ENCODE data around the gene FBN2.

FBN2 gene

GRCh38 chr5:128436749-128437188, 101.3 kb downstream of the FBN2 start:
- Histone ChIP-seq H3K9ac (ENCODE audit: low read depth, low read length) (no peak overlapping the region), H3K27me3 (ENCODE audit: insufficient read depth, low read length, poor library complexity) (no peaks in the 10 kb centered on the region), H3K4me3 (ENCODE audit: low read depth in 1 of 2, low read length in 2 of 2) (no peak overlapping the region), H3K36me3 (ENCODE audit: insufficient read depth, low read length) (no peaks in the 10 kb centered on the region), H3K79me2 (ENCODE audit: insufficient read depth, low read length) (no peaks in the 10 kb centered on the region), H4K20me1 (ENCODE audit: insufficient read depth, low read length) (no peaks in the 10 kb centered on the region), H3K4me2 (ENCODE audit: insufficient read depth, low read length) (no peak overlapping the region), H3K4me1 (ENCODE audit: insufficient read depth, low read length) (no peaks in the 10 kb centered on the region), H3K27ac (ENCODE audit: low read length) (no peak overlapping the region), H3K9me3 (ENCODE audit: insufficient read depth, low read length, severe bottlenecking) (no peaks in the 10 kb centered on the region), H2AFZ (ENCODE audit: low read depth, low read length) (no peak overlapping the region)
- no peak for DNase-seq
- no peak for ATAC-seq (ENCODE audit: insufficient read depth, low read depth)
- TF ChIP-seq CTCF (IDR thresholded peaks at IDR 0.05; ENCODE audit: borderline replicate concordance, extremely low read depth, low read length, poor library complexity, severe bottlenecking) (no peak), EZH2 (IDR thresholded peaks at IDR 0.05; ENCODE audit: borderline replicate concordance, low read depth, low read length, severe bottlenecking) (no peak)

- Histone ChIP-seq H3K79me2 (ENCODE audit: insufficient read depth, low read length) (no peaks in the 10 kb centered on the region), H3K27me3 (ENCODE audit: insufficient read depth, low read length, poor library complexity) (no peaks in the 10 kb centered on the region), H3K27ac (ENCODE audit: low read length) (no peak overlapping the region), H3K4me2 (ENCODE audit: insufficient read depth, low read length) (no peak overlapping the region), H3K36me3 (ENCODE audit: insufficient read depth, low read length) (no peaks in the 10 kb centered on the region), H3K9me3 (ENCODE audit: insufficient read depth, low read length, severe bottlenecking) (no peaks in the 10 kb centered on the region), H3K9ac (ENCODE audit: low read depth, low read length) (no peak overlapping the region), H4K20me1 (ENCODE audit: insufficient read depth, low read length) (no peaks in the 10 kb centered on the region), H2AFZ (ENCODE audit: low read depth, low read length) (no peak overlapping the region), H3K4me3 (ENCODE audit: low read depth in 1 of 2, low read length in 2 of 2) (no peak overlapping the region), H3K4me1 (ENCODE audit: insufficient read depth, low read length) (no peaks in the 10 kb centered on the region)
- TF ChIP-seq CTCF (IDR thresholded peaks at IDR 0.05; ENCODE audit: borderline replicate concordance, extremely low read depth, low read length, poor library complexity, severe bottlenecking) (no peak), EZH2 (IDR thresholded peaks at IDR 0.05; ENCODE audit: borderline replicate concordance, low read depth, low read length, severe bottlenecking) (no peak)
- DNase-seq: no peak
- ATAC-seq (ENCODE audit: insufficient read depth, low read depth): no peak
These were observed 102.2 kb downstream of the FBN2 start for GRCh38 chr5:128435861-128436260.

GRCh38 chr5:128434993-128435392, 103.1 kb downstream of the FBN2 start:
- H3K9me3 ChIP-seq (ENCODE audit: insufficient read depth, low read length, severe bottlenecking): no peaks in the 10 kb centered on the region
- H4K20me1 ChIP-seq (ENCODE audit: insufficient read depth, low read length): no peaks in the 10 kb centered on the region
- no peaks in the 10 kb centered on the region for H3K36me3 ChIP-seq (ENCODE audit: insufficient read depth, low read length)
- H3K79me2 ChIP-seq (ENCODE audit: insufficient read depth, low read length): no peaks in the 10 kb centered on the region
- no peak overlapping the region for H2AFZ ChIP-seq (ENCODE audit: low read depth, low read length)
- no peaks in the 10 kb centered on the region for H3K27me3 ChIP-seq (ENCODE audit: insufficient read depth, low read length, poor library complexity)
- TF ChIP-seq EZH2 (IDR thresholded peaks at IDR 0.05; ENCODE audit: borderline replicate concordance, low read depth, low read length, severe bottlenecking) (no peak), CTCF (IDR thresholded peaks at IDR 0.05; ENCODE audit: borderline replicate concordance, extremely low read depth, low read length, poor library complexity, severe bottlenecking) (no peak)
- no peak overlapping the region for H3K4me2 ChIP-seq (ENCODE audit: insufficient read depth, low read length)
- H3K9ac ChIP-seq (ENCODE audit: low read depth, low read length): no peak overlapping the region
- H3K27ac ChIP-seq (ENCODE audit: low read length): no peak overlapping the region
- H3K4me3 ChIP-seq (ENCODE audit: low read depth in 1 of 2, low read length in 2 of 2): no peak overlapping the region
- no peaks in the 10 kb centered on the region for H3K4me1 ChIP-seq (ENCODE audit: insufficient read depth, low read length)
- no peak for DNase-seq
- no peak for ATAC-seq (ENCODE audit: insufficient read depth, low read depth)

- TF ChIP-seq EZH2 (IDR thresholded peaks at IDR 0.05; ENCODE audit: borderline replicate concordance, low read depth, low read length, severe bottlenecking) (no peak), CTCF (IDR thresholded peaks at IDR 0.05; ENCODE audit: borderline replicate concordance, extremely low read depth, low read length, poor library complexity, severe bottlenecking) (no peak)
- Histone ChIP-seq H4K20me1 (ENCODE audit: insufficient read depth, low read length) (no peaks in the 10 kb centered on the region), H3K4me1 (ENCODE audit: insufficient read depth, low read length) (no peaks in the 10 kb centered on the region), H3K79me2 (ENCODE audit: insufficient read depth, low read length) (no peaks in the 10 kb centered on the region), H3K27ac (ENCODE audit: low read length) (no peak overlapping the region), H3K9me3 (ENCODE audit: insufficient read depth, low read length, severe bottlenecking) (no peaks in the 10 kb centered on the region), H3K4me2 (ENCODE audit: insufficient read depth, low read length) (no peak overlapping the region), H2AFZ (ENCODE audit: low read depth, low read length) (no peak overlapping the region), H3K4me3 (ENCODE audit: low read depth in 1 of 2, low read length in 2 of 2) (no peak overlapping the region), H3K36me3 (ENCODE audit: insufficient read depth, low read length) (no peaks in the 10 kb centered on the region), H3K9ac (ENCODE audit: low read depth, low read length) (no peak overlapping the region), H3K27me3 (ENCODE audit: insufficient read depth, low read length, poor library complexity) (no peaks in the 10 kb centered on the region)
- ATAC-seq (ENCODE audit: insufficient read depth, low read depth) (no peak), DNase-seq (no peak)
These were observed 105.1 kb downstream of the FBN2 start for GRCh38 chr5:128432913-128433440.

Measured in DND-41 (cell line).